ENCODE measurements around the gene RHOB. TPM values are rescaled to one million over a fixed set of nuclear protein-coding genes. Genes with fewer than 3 reads are reported as not detected.

RHOB gene
- polyA plus RNA-seq, 1 experiment = 45.5 TPM

DNA sequence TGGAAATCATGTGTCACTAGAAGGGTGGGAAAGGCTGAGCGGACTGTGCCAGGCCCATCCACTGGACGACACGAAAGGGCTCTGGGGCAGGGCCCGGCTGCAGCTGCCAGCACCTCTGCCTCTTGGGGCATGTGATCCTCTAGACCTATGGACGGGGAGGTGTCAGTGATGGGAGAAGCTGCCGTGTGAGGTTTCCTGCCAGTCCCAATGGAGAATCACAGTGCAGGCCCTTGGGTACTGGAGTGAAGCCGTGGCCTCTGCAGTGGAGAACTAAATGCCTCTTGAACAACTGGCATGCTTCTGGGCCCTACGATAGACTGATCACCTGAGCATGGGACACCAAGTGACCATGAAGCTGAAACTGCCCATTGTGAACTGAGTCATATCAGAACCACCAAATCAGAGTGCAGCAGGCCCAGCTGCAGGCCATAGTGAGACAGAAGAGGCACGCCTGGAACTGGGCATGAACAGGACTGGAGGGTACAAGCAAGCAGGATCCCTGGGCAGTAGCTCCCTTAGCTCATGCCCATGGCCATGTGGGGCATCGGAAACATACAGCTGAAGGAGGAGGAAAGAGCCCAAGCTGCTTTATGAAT is 18.8 kb upstream of the RHOB start:
- TF ChIP-seq, protein P1, sequence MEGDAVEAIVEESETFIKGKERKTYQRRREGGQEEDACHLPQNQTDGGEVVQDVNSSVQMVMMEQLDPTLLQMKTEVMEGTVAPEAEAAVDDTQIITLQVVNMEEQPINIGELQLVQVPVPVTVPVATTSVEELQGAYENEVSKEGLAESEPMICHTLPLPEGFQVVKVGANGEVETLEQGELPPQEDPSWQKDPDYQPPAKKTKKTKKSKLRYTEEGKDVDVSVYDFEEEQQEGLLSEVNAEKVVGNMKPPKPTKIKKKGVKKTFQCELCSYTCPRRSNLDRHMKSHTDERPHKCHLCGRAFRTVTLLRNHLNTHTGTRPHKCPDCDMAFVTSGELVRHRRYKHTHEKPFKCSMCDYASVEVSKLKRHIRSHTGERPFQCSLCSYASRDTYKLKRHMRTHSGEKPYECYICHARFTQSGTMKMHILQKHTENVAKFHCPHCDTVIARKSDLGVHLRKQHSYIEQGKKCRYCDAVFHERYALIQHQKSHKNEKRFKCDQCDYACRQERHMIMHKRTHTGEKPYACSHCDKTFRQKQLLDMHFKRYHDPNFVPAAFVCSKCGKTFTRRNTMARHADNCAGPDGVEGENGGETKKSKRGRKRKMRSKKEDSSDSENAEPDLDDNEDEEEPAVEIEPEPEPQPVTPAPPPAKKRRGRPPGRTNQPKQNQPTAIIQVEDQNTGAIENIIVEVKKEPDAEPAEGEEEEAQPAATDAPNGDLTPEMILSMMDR (IDR thresholded peaks at IDR 0.05; ENCODE audit: low read depth, low read length) = no peak
- Histone ChIP-seq H3K27ac (ENCODE audit: low read depth, low read length) (no peak overlapping the region), H3K9me3 (ENCODE audit: control insufficient read depth, insufficient read depth, low read length) (no peaks in the 10 kb centered on the region; the same call in 1 of the 2 replicates), H3K4me3 (ENCODE audit: low read depth, low read length) (no peak overlapping the region), H3K27me3 (ENCODE audit: control insufficient read depth, insufficient read depth, low read length) (peaks cover 4% of the 10 kb centered on the region)
- CTCF ChIA-PET = interaction anchor here (1.5 kb wide), 1 partner anchor 17 kb away, joined by 4 read pairs; no protein-coding TSS in a partner anchor
- no peak for DNase-seq (ENCODE audit: low read depth, low spot score)
- POLR2A ChIA-PET = no interaction called here

DNA sequence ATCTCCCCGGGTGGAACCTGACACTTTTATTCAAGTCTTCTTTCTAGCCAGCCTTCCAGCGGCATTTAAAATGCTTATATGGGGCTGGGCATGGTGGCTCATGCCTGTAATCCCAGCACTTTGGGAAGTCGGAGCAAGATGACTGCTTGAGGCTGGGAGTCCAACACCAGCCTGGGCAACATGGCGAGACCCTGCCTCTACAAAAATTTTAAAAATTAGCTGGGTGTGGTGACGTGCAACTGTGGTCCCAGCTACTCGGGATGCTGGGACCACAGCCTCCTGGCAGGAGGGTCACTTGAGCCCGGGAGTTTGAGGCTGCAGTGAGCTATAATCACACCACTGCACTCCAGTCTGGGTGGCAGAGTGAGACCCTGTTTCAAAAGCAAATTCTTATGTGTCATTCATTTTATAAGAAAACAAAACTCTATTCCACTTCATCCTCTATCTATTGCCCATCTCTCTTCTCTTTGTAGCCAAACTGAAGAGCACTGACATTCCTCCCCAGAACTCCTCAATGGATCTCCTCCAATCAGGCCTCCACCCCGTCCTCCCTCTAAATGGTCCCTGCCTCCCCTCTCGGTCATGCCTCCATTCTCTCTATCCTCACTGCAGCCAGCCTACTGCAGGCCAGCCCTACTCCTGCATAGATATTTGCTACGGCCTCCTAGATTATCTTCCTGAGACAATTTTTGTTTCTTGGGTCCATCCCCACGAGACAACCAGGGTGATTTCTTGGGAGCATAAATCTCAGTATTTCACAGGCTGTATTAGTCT is 18.0 kb upstream of the RHOB start:
- TF ChIP-seq, protein P1 (IDR thresholded peaks at IDR 0.05; ENCODE audit: low read depth, low read length) = no peak
- ChIA-PET CTCF (interaction anchor here (1.5 to 4.9 kb wide), 2 partner anchors 18 kb away, joined by 4 to 33 read pairs; no protein-coding TSS in a partner anchor), POLR2A (interaction anchor here (2.9 kb wide), 1 partner anchor 19 kb away, joined by 7 read pairs; the partner anchor contains the start of gene RHOB)
- Histone ChIP-seq H3K9me3 (ENCODE audit: control insufficient read depth, insufficient read depth, low read length) (no peaks in the 10 kb centered on the region; the same call in 1 of the 2 replicates), H3K27ac (ENCODE audit: low read depth, low read length) (no peak overlapping the region), H3K27me3 (ENCODE audit: control insufficient read depth, insufficient read depth, low read length) (peaks cover 4% of the 10 kb centered on the region), H3K4me3 (ENCODE audit: low read depth, low read length) (no peak overlapping the region)
- DNase-seq (ENCODE audit: low read depth, low spot score) = no peak

DNA sequence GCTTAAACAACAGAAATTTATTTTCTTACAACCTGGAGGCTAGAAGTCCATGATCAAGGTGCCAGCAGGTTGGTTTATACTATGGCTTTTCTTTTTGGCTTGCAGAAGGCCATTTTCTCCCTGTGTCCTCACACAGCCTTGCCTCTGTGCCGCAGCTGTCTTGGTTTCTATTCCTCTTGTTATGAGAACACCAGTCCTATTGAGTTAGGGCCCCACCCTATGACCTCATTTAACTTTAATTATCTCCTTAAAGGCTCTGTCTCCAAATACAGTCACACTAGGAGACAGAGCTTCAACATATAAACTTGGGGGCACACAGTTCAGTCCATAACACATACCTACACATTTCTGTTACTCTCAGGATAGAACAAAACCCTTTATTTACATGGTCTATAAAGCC is 17.3 kb upstream of the RHOB start:
- no peak overlapping the region for H3K27ac ChIP-seq (ENCODE audit: low read depth, low read length)
- CTCF ChIA-PET = interaction anchor here (4.9 kb wide), 1 partner anchor 18 kb away, joined by 33 read pairs; no protein-coding TSS in a partner anchor
- POLR2A ChIA-PET = interaction anchor here (2.9 kb wide), 1 partner anchor 18 kb away, joined by 7 read pairs; the partner anchor contains the start of gene RHOB

DNA sequence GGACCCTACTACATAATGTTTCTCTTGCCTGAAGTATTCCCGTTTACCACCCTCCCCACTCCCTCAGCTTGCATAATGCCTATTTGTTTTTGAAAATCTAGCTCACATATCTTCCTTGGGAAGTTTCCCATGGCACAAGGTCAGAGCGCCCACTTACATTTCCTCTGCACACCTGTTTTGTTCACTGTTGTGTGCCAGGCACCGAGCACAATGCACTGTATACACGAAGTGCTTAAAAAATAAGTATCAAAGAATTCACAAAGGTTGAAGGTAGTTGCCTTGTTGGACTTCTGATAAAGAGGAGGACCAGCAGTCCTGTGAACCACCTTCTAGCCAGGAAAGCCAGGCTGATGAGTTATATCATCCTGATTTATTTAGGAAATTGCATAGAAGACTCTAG is 16.8 kb upstream of the RHOB start:
- no peak overlapping the region for H3K27ac ChIP-seq (ENCODE audit: low read depth, low read length)
- DNase-seq (ENCODE audit: low read depth, low spot score) = no peak
- ChIA-PET POLR2A (interaction anchor here (2.9 kb wide), 1 partner anchor 18 kb away, joined by 7 read pairs; the partner anchor contains the start of gene RHOB), CTCF (interaction anchor here (4.9 kb wide), 1 partner anchor 19 kb away, joined by 33 read pairs; no protein-coding TSS in a partner anchor)
- H3K4me3 ChIP-seq (ENCODE audit: low read depth, low read length) = no peak overlapping the region
- TF ChIP-seq, protein P1 (IDR thresholded peaks at IDR 0.05; ENCODE audit: low read depth, low read length) = no peak
- H3K9me3 ChIP-seq (ENCODE audit: control insufficient read depth, insufficient read depth, low read length) = no peaks in the 10 kb centered on the region; the same call in 1 of the 2 replicates
- peaks cover 4% of the 10 kb centered on the region for H3K27me3 ChIP-seq (ENCODE audit: control insufficient read depth, insufficient read depth, low read length)

More for the DNA sequence above, 17.3 kb upstream of the RHOB start:
- TF ChIP-seq, protein P1 (IDR thresholded peaks at IDR 0.05; ENCODE audit: low read depth, low read length) = no peak
- Histone ChIP-seq H3K27me3 (ENCODE audit: control insufficient read depth, insufficient read depth, low read length) (peaks cover 4% of the 10 kb centered on the region), H3K9me3 (ENCODE audit: control insufficient read depth, insufficient read depth, low read length) (no peaks in the 10 kb centered on the region; the same call in 1 of the 2 replicates), H3K4me3 (ENCODE audit: low read depth, low read length) (no peak overlapping the region)
- no peak for DNase-seq (ENCODE audit: low read depth, low spot score)
